22Rv1 (cell line): ENCODE results near the gene ATRAID.

Experiments
- H3K27ac ChIP-seq: fragments of 450-650 bp; 2 replicates; pipeline ENCODE4 v1.5.1; 2017
- ZFX ChIP-seq: fragments of 450-650 bp; IDR thresholded peaks from 2 replicates; pipeline ENCODE4 v1.6.1; 2017; ENCODE audit warnings: antibody characterized with exemption, borderline replicate concordance
- TF ChIP-seq, protein P1 (sequence below): fragments of 450-650 bp; IDR thresholded peaks from 2 replicates; pipeline ENCODE4 v1.5.1; 2017; ENCODE audit warnings: mild to moderate bottlenecking

ATRAID gene

DNA sequence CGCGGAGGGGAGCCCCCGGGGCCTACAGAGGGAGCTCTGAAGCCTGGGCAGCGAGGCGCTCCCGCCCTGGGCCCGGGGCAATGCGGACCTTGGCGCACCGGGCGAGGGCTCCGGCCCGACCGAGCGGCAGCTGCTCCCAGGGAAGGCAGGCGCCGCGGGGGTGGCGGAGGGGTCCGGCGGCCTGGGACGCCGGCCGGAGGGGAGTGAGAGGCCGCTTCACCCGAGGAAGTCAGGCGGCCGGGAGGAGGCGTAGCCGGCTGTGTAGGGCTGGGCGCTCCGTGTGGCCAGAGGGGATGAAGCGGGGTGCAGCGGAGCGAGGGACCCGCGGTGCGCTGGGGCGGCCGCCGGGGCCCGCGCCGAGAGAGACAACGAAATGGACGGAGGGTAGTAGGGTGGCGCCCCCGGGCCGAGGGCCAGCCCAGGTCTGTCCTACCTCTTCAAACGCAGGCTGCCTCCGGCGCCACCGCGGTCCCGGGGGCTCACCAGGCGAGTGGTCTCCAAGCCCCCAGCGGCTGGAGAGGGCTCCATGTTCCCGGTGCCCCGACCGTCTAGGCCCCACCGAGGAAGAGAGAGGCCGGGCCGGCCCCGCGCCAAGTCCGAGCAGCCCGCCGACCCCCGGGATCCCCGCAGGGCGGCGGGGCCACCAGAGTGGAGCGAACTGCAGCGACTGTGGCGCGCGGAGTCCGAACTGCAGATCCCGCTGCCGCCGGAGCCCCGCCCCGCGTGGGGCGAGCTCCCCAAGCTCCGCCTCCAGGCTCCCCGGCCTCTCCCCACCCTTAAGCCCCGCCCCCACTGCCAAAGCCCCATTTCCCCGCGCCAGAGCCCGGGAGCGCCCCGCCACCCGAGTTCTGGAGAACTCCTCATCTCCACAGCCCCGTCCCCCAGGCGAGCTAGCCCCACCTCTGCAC is 50.8 kb downstream of the ATRAID start, which contains the start of gene SLC30A3:
TSS of gene SLC30A3 (minus strand) at position 669 of the 908 bp plus-strand sequence. CDS start at position 528, 141 bp downstream.
- TF ChIP-seq, protein P1, sequence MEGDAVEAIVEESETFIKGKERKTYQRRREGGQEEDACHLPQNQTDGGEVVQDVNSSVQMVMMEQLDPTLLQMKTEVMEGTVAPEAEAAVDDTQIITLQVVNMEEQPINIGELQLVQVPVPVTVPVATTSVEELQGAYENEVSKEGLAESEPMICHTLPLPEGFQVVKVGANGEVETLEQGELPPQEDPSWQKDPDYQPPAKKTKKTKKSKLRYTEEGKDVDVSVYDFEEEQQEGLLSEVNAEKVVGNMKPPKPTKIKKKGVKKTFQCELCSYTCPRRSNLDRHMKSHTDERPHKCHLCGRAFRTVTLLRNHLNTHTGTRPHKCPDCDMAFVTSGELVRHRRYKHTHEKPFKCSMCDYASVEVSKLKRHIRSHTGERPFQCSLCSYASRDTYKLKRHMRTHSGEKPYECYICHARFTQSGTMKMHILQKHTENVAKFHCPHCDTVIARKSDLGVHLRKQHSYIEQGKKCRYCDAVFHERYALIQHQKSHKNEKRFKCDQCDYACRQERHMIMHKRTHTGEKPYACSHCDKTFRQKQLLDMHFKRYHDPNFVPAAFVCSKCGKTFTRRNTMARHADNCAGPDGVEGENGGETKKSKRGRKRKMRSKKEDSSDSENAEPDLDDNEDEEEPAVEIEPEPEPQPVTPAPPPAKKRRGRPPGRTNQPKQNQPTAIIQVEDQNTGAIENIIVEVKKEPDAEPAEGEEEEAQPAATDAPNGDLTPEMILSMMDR, result no peak
- no peak for TF ChIP-seq ZFX
- no peak within 1 kb of the TSS for H3K27ac ChIP-seq

DNA sequence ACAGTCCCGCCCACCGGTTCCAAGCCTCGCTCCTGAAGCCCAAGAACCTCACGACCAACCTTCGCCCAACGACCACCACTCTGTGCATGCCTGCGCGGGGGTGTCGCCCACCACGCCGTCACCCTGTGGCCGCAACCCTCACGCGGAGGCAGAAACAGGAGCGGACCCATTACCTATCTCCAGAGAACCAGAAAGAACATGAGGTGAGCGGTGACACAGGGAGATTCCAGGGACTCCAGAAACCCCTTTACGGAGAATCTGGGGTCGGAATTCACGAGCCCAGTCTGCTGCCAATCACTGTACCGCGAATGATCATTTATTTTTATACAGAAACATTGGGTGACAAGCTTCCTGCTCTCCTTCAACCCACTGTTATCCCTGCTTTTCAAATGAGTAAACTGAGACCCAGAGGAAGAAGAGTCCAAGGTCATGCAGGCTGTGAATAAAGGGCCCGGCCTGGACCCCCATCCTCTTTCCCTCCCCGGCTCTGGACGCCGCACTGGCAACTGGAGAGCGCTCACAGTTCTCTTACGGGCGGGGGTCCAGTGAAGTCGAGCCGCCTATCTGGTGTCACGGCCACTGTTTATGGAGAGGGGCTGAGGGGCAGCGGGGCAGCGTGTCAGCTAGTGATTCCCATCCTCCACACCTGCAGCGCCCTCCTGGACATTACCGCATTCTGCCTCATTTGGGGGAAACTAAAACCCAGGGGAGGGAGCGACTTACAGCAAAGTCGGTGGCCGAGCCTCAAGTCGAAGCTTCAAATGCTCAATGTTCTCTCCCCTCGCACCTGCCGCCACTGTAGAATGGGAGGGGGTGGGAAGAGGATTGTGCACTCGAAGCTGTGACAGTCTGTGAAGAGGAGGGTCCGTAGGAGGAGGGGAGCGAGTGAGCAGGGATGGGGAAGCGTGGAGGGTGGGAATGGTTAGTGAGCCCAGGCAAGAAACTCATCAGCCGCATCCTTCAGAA is 51.7 kb downstream of the ATRAID start:
- TF ChIP-seq, protein P1, result no peak
- TF ChIP-seq ZFX, result no peak
- no peak overlapping the region for H3K27ac ChIP-seq

DNA sequence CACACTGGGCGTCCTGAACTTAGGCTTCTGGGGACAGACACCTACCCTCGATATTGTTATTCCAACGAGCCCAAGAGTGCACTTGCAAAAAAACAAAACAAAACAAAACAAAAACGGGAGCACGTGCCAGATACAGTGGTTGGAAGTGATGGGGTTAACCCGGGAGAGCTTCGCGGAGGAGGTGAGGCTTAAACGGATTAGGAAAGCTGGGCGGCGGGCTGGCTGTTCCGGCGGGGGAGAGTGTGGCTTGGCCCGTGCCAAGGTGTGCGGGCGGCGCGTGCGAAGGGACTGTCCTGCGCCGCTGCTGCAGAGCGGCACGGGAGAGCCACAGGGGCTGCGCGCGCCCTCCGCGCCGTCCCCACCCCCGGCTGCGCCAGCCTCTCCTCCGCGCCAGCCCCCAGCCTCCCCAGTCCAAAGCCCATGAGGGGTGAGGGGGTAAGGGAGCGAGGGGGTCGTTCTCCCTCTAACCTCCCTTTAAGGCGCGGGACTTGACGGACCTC is 52.5 kb downstream of the ATRAID start:
- TF ChIP-seq ZFX, result no peak
- H3K27ac ChIP-seq, result no peak overlapping the region

DNA sequence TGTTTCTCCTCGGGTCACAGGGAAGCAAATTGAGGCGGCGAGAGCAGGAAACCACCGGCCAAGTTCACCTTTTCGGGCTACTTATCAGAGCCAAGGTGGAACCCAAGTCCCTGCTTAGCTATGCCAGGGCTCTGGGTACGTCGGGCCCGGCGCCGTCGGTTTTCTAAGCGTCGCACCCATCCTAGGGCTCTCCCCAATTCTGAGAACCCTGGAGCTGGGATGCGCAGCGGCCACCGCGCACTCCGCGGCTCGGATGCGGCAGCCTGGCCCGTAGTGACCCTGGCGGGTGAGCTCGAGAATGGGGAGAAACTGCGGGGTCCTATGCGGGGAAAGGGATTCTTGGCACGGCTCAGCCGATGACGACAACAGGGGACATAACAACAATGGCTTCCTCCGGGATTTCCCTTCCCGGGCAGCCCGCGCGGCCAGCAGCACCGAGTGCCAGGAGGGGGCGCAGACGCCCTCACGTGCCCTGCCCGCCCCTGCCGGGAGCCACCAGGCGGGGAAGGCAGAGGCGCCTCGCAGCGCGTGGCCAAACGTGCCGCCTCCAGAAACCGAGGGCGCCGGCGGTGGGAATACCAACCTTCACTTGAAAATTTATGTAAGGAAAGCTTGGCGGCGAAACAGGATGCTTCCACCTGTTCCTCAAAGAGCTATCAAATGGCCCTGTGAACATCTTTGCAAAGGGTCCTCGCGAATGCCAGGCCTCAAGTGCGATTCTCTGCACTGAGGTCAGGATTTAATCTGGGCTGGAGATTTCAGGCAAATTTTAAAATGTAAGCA is 53.1 kb downstream of the ATRAID start:
- no peak for TF ChIP-seq ZFX
- TF ChIP-seq, protein P1, result peak; percentile 79
- H3K27ac ChIP-seq, result no peak overlapping the region

DNA sequence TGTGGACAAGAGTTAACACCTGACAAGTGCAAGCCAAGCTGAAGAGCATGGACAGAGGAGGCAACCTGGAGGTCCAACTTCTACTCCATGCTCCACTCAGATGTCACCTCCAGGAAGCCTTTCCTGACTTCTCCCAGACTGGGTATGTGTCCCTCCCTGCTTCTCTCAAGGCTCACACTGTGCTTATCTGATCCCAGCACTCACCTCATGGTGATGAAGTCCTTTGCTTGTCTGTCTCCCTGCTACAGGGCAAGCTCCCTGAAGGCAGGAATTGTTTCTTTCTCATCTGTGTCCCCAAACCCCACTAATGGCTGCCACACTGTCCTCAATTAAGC is 53.7 kb downstream of the ATRAID start:
- no peak for TF ChIP-seq ZFX
- TF ChIP-seq, protein P1, result no peak
- H3K27ac ChIP-seq, result no peak overlapping the region
